Smooth muscle cell (in vitro differentiated cells): ENCODE measurements around the gene PVALB. TPM values are rescaled to one million over a fixed set of nuclear protein-coding genes. Genes with fewer than 3 reads are reported as not detected.

ENCODE experiments used
- DNase-seq: peaks from one replicate; lab custom pipeline; 2025; ENCODE audit not compliant: unreplicated experiment; lab: John Stamatoyannopoulos, UW
- H2AFZ ChIP-seq: fragments of 200-600 bp; sonication (generic); 2 replicates; pipeline ENCODE4 v1.6.0; 2016; ENCODE audit warnings: antibody characterized with exemption, low read depth, mild to moderate bottlenecking
- H3F3A ChIP-seq: fragments of 200-600 bp; sonication (generic); 2 replicates; pipeline ENCODE4 v1.6.0; 2017; ENCODE audit warnings: antibody characterized with exemption, low read depth
- H3K27ac ChIP-seq: fragments of 200-600 bp; sonication (generic); 2 replicates; pipeline ENCODE4 v1.5.1; 2016; ENCODE audit warnings: low read depth, mild to moderate bottlenecking
- H3K27me3 ChIP-seq: fragments of 200-600 bp; sonication (generic); 2 replicates; pipeline ENCODE4 v1.6.1; 2016; ENCODE audit warnings: low read depth, mild to moderate bottlenecking
- H3K36me3 ChIP-seq: fragments of 200-600 bp; sonication (generic); 2 replicates; pipeline ENCODE4 v1.5.1; 2016; ENCODE audit warnings: low read depth
- H3K4me1 ChIP-seq: fragments of 200-600 bp; sonication (generic); 2 replicates; pipeline ENCODE4 v1.5.1; 2016; ENCODE audit warnings: low read depth
- H3K4me2 ChIP-seq: fragments of 200-600 bp; sonication (generic); 2 replicates; pipeline ENCODE4 v1.6.0; 2016; ENCODE audit warnings: mild to moderate bottlenecking
- H3K4me3 ChIP-seq: fragments of 200-600 bp; sonication (generic); 2 replicates; pipeline ENCODE4 v1.5.1; 2016; ENCODE audit warnings: mild to moderate bottlenecking
- H3K79me2 ChIP-seq: fragments of 200-600 bp; sonication (generic); 2 replicates; pipeline ENCODE4 v1.6.0; 2016; ENCODE audit warnings: low read depth, mild to moderate bottlenecking
- H3K9ac ChIP-seq: fragments of 200-600 bp; sonication (generic); 2 replicates; pipeline ENCODE4 v1.6.0; 2016; ENCODE audit warnings: low read depth
- H3K9me3 ChIP-seq: fragments of 200-600 bp; sonication (generic); replicated peaks from 2 replicates; pipeline ENCODE4 v1.5.1; 2016; ENCODE audit warnings: low read depth
- H4K20me1 ChIP-seq: fragments of 200-600 bp; sonication (generic); 2 replicates; pipeline ENCODE4 v1.6.0; 2016; ENCODE audit warnings: low read depth
- CTCF ChIP-seq: fragments of 200-600 bp; sonication (generic); IDR thresholded peaks from 2 replicates; pipeline ENCODE4 v1.5.1; 2017; ENCODE audit warnings: borderline replicate concordance, mild to moderate bottlenecking, antibody characterized with exemption; ENCODE audit not compliant: insufficient read depth, poor library complexity, severe bottlenecking
- WGBS: methylation state at CpG from one replicate; pipeline ENCODE4 v1.1.7; 2016; ENCODE audit warnings: low lambda C conversion rate; 5-methylcytosine and 5-hydroxymethylcytosine counted together
- polyA plus RNA-seq: library from polyadenylated mRNA; unstranded; fragments of >200 nt; fragmentation: Nextera tagmentation; extraction: Ambion mirVana; gene quantifications from 2 replicates; pipeline ENCODE4 v1.2.1, GENCODE V29; 2016
- total RNA-seq: library from RNA; depleted of rRNA; stranded (reverse); fragments of >200 nt; gene quantifications from 2 replicates; pipeline ENCODE4 v1.2.3, GENCODE V29; 2014

Gene PVALB
- total and polyA plus RNA-seq, 2 experiments from 2014 or later = not detected

- Histone ChIP-seq H3K79me2 (no peaks in the 10 kb centered on the region), H3K36me3 (no peaks in the 10 kb centered on the region), H3K4me3 (no peak overlapping the region), H4K20me1 (no peaks in the 10 kb centered on the region), H3F3A (no peaks in the 10 kb centered on the region), H3K4me1 (peaks cover 4% of the 10 kb centered on the region), H3K9ac (no peak overlapping the region), H2AFZ (no peak overlapping the region), H3K9me3 (no peaks in the 10 kb centered on the region), H3K4me2 (no peak overlapping the region), H3K27ac (no peak overlapping the region), H3K27me3 (peaks cover 22% of the 10 kb centered on the region)
- no peak for TF ChIP-seq CTCF
- WGBS = 70% methylated on average over 3 of the region's 3 CpGs
- DNase-seq = no peak
These were observed 16.2 kb upstream of the PVALB start for GRCh38 chr22:36833073-36833472.

- Histone ChIP-seq H3K27me3 (peaks cover 22% of the 10 kb centered on the region), H4K20me1 (no peaks in the 10 kb centered on the region), H3K4me1 (peaks cover 9% of the 10 kb centered on the region), H3K9me3 (no peaks in the 10 kb centered on the region), H3K27ac (no peak overlapping the region), H3K4me3 (no peak overlapping the region), H3K79me2 (no peaks in the 10 kb centered on the region), H3K36me3 (no peaks in the 10 kb centered on the region), H2AFZ (no peak overlapping the region), H3F3A (no peaks in the 10 kb centered on the region), H3K9ac (no peak overlapping the region), H3K4me2 (no peak overlapping the region)
- DNase-seq = no peak
- WGBS = 90% methylated on average over 3 of the region's 3 CpGs
- TF ChIP-seq CTCF = no peak
These were observed 14.9 kb upstream of the PVALB start for GRCh38 chr22:36831717-36832116.

- H3K36me3 ChIP-seq = no peaks in the 10 kb centered on the region
These were observed 14.4 kb upstream of the PVALB start for GRCh38 chr22:36831206-36831605.

More at GRCh38 chr22:36831206-36831605, 14.4 kb upstream of the PVALB start:
- Histone ChIP-seq H3K4me2 (no peak overlapping the region), H3K4me1 (peaks cover 13% of the 10 kb centered on the region), H3K4me3 (no peak overlapping the region), H3K79me2 (no peaks in the 10 kb centered on the region), H4K20me1 (no peaks in the 10 kb centered on the region), H3K27ac (no peak overlapping the region), H3K27me3 (peaks cover 22% of the 10 kb centered on the region), H3K9ac (no peak overlapping the region), H3F3A (no peaks in the 10 kb centered on the region), H3K9me3 (no peaks in the 10 kb centered on the region), H2AFZ (no peak overlapping the region)
- DNase-seq = no peak
- TF ChIP-seq CTCF = no peak
